Gastrocnemius medialis (tissue), 4 donors: ENCODE results near the gene ATP11B.

ENCODE experiments used
- CTCF ChIP-seq, 5 experiments: fragments of 450-650 bp in 3 of 5; fragments of 200-600 bp in 2 of 5; sonication (generic) in 2 of 5; IDR thresholded peaks in 4 of 5; conservative IDR thresholded peaks in 1 of 5; 1 replicate in 4 of 5; 2 replicates in 1 of 5; pipeline ENCODE4 v1.5.1; 2016 to 2019; ENCODE audit warnings: antibody characterized with exemption in 5 of 5, mild to moderate bottlenecking in 3 of 5, moderate library complexity in 3 of 5
- POLR2A ChIP-seq, 2 donors: fragments of 450-650 bp; IDR thresholded peaks; one replicate each; pipeline ENCODE4 v1.6.1; 2017; ENCODE audit warnings: antibody characterized with exemption in 2 of 2, mild to moderate bottlenecking in 2 of 2, moderate library complexity in 2 of 2

- TF ChIP-seq CTCF (IDR thresholded peaks at IDR 0.05 in 4 of 5, conservative IDR thresholded peaks at IDR 0.05 in 1 of 5): no peak
- TF ChIP-seq POLR2A (IDR thresholded peaks at IDR 0.05): no peak
Observed at GRCh38 chr3:182812123-182812522, 18.8 kb downstream of the ATP11B start.
